Spinal cord (tissue), 10 donors: Measurements from ENCODE around the gene SERPINC1. TPM values are rescaled to one million over a fixed set of nuclear protein-coding genes. Genes with fewer than 3 reads are reported as not detected.
"Not testable (repeated sequence)": the region's sequence is repeated elsewhere in the genome, so short reads cannot be mapped to it uniquely, and the experiment has no call there.

Experiments used
- DNase-seq, 6 donors: peaks; one replicate each; pipeline versions ENCODE4 v3.0.0 to v3.0.0-alpha.2; 2013 to 2015; ENCODE audit warnings: low spot score in 6 of 6, low read depth in 4 of 6
- H3K27ac ChIP-seq: one replicate; pipeline ENCODE4 v1.5.1; 2013; ENCODE audit warnings: low read depth, low read length, control low read depth
- H3K27me3 ChIP-seq: one replicate; pipeline ENCODE4 v1.6.1; 2013; ENCODE audit warnings: low read length; ENCODE audit not compliant: control insufficient read depth, insufficient read depth
- H3K36me3 ChIP-seq: one replicate; pipeline ENCODE4 v1.6.1; 2013; ENCODE audit warnings: low read length; ENCODE audit not compliant: control insufficient read depth, insufficient read depth
- H3K4me1 ChIP-seq: one replicate; pipeline ENCODE4 v1.6.1; 2013; ENCODE audit warnings: low read length; ENCODE audit not compliant: control insufficient read depth, insufficient read depth
- H3K4me3 ChIP-seq: one replicate; pipeline ENCODE4 v1.5.1; 2013; ENCODE audit warnings: low read depth, low read length, control low read depth
- H3K9me3 ChIP-seq: one replicate; pipeline ENCODE4 v1.6.1; 2013; ENCODE audit warnings: low read length; ENCODE audit not compliant: control insufficient read depth, insufficient read depth
- WGBS: methylation state at CpG from one replicate; pipeline ENCODE4 v1.1.5; 2013; ENCODE audit warnings: missing lambda C conversion rate; ENCODE audit not compliant: insufficient coverage; 5-methylcytosine and 5-hydroxymethylcytosine counted together
- long read RNA-seq, 4 donors: transcript quantifications; one replicate each; lab custom pipeline, GENCODE V29; 2026
- polyA plus RNA-seq, 2 donors: library from polyadenylated mRNA; unstranded; fragments of 120-200 nt; gene quantifications; one replicate each; pipeline ENCODE4 v1.2.1, GENCODE V29; 2013; ENCODE audit not compliant: insufficient read length in 2 of 2
- total RNA-seq, 2 donors: library from RNA; depleted of rRNA in 1 of 2; stranded (reverse); fragments of 120-200 nt in 1 of 2; fragments of >200 nt in 1 of 2; gene quantifications; one replicate each; pipeline versions ENCODE4 v1.2.3 to v1.2.4, GENCODE V29; 2013 to 2014
- donor health status: healthy.

The SERPINC1 gene
- total RNA-seq = under 1 TPM; 0.55 to 0.99 TPM
- polyA plus RNA-seq = under 1 TPM in 1 of 2 donors, not detected in 1; 0.18 TPM
- long read RNA-seq, donor 1 = 0 reads
- long read RNA-seq, donor 2 = 0 reads
- long read RNA-seq, donor 3 = 0 reads
- long read RNA-seq, donor 4 = 0 reads

- no peaks in the 10 kb centered on the region for H3K27me3 ChIP-seq
- no peak within 1 kb of the TSS for H3K4me3 ChIP-seq
- H3K27ac ChIP-seq = no peak within 1 kb of the TSS
- H3K36me3 ChIP-seq = no peaks in the 10 kb centered on the region
- H3K4me1 ChIP-seq = no peaks in the 10 kb centered on the region
- H3K9me3 ChIP-seq = no peaks in the 10 kb centered on the region
- DNase-seq = no peak
- WGBS = 100% methylated on average over 2 of the region's 3 CpGs
These were observed at the start of gene SERPINC1 for GRCh38 chr1:173917149-173917548. SERPINC1 (minus strand) TSS chr1:173917327; CDS start chr1:173917259, 68 bp downstream.

- not testable (repeated sequence) for H3K27ac ChIP-seq, DNase-seq, H3K4me1 ChIP-seq, H3K9me3 ChIP-seq, H3K4me3 ChIP-seq, H3K27me3 ChIP-seq
- peaks cover 29% of the 10 kb centered on the region for H3K36me3 ChIP-seq
- WGBS = 98% methylated on average over 5 of the region's 5 CpGs
These were observed 48.8 kb upstream of the SERPINC1 start for GRCh38 chr1:173965896-173966295.

DNA sequence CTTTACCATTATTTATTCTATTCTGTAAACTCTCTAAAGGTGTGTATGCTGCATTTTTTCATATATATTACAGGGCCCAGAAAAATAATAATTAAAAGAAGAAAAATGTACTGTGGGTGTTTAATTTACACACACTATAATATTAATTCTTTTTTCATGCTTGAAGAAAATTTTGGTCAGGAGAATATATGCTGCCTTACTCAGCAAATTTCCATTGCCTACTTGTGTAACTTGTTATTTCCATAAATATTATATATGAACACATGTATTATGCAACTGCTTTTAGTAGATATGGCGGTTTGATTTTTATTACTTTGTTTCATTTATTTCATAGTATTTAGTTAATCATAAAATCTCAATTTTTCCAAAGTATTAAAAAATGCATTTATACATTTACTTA, 46.4 kb upstream of the SERPINC1 start:
- no peak for DNase-seq
- no CpG with 5 or more reads among the region's 1 CpG for WGBS
- no peaks in the 10 kb centered on the region for H3K4me1 ChIP-seq
- H3K27me3 ChIP-seq = no peaks in the 10 kb centered on the region
- H3K27ac ChIP-seq = no peak overlapping the region
- H3K9me3 ChIP-seq = no peaks in the 10 kb centered on the region
- H3K4me3 ChIP-seq = no peak overlapping the region
- peaks cover 31% of the 10 kb centered on the region for H3K36me3 ChIP-seq

GRCh38 chr1:173960625-173961024, 43.5 kb upstream of the SERPINC1 start:
- no peak for DNase-seq
- H3K27ac ChIP-seq = no peak overlapping the region
- no peak overlapping the region for H3K4me3 ChIP-seq
- WGBS = no CpG with 5 or more reads among the region's 5 CpGs
- H3K36me3 ChIP-seq = peaks cover 36% of the 10 kb centered on the region
- H3K9me3 ChIP-seq = no peaks in the 10 kb centered on the region
- H3K4me1 ChIP-seq = no peaks in the 10 kb centered on the region
- H3K27me3 ChIP-seq = no peaks in the 10 kb centered on the region

DNA sequence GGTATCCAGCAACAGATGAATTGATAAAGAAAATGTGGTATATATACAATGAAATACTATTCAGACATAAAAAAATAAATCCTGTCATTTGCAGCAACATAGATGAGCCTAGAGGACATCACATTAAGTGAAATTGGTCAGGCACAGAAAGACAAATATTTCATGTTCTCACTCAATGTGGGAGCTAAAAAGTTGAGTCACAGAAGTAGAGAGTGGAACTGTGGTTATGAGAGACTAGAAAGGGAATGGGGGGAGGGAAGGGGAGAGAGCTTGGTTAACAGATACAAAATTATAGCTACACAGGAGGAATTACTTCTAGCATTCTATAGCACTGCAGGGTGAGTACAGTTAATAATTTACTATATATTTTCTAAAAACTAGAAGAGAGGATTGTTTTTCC, 37.1 kb upstream of the SERPINC1 start:
- Histone ChIP-seq H3K27me3 (no peaks in the 10 kb centered on the region), H3K36me3 (peaks cover 54% of the 10 kb centered on the region), H3K4me3 (no peak overlapping the region), H3K9me3 (no peaks in the 10 kb centered on the region), H3K4me1 (no peaks in the 10 kb centered on the region), H3K27ac (no peak overlapping the region)
- no peak for DNase-seq

- peaks cover 54% of the 10 kb centered on the region for H3K36me3 ChIP-seq
- H3K4me1 ChIP-seq = no peaks in the 10 kb centered on the region
- no peaks in the 10 kb centered on the region for H3K27me3 ChIP-seq
- no peak overlapping the region for H3K4me3 ChIP-seq
- WGBS = no CpG with 5 or more reads among the region's 4 CpGs
- no peak overlapping the region for H3K27ac ChIP-seq
- no peaks in the 10 kb centered on the region for H3K9me3 ChIP-seq
- no peak for DNase-seq
These were observed 31.5 kb upstream of the SERPINC1 start for GRCh38 chr1:173948594-173948993.

GRCh38 chr1:173946380-173946921, 29.3 kb upstream of the SERPINC1 start:
- Histone ChIP-seq H3K27ac (no peak overlapping the region), H3K9me3 (no peaks in the 10 kb centered on the region), H3K36me3 (peaks cover 64% of the 10 kb centered on the region), H3K4me3 (no peak overlapping the region), H3K4me1 (no peaks in the 10 kb centered on the region), H3K27me3 (no peaks in the 10 kb centered on the region)
- DNase-seq = no peak
- WGBS = 80% methylated on average over 1 of the region's 4 CpGs

- no peaks in the 10 kb centered on the region for H3K27me3 ChIP-seq
- no CpG with 5 or more reads among the region's 2 CpGs for WGBS
- no peaks in the 10 kb centered on the region for H3K9me3 ChIP-seq
- no peak overlapping the region for H3K4me3 ChIP-seq
- H3K27ac ChIP-seq = no peak overlapping the region
- no peaks in the 10 kb centered on the region for H3K4me1 ChIP-seq
- DNase-seq = no peak
- H3K36me3 ChIP-seq = peaks cover 29% of the 10 kb centered on the region
These were observed 19.9 kb upstream of the SERPINC1 start for GRCh38 chr1:173937062-173937461.

- Histone ChIP-seq H3K36me3 (peaks cover 6% of the 10 kb centered on the region), H3K27ac (no peak overlapping the region), H3K4me3 (no peak overlapping the region), H3K27me3 (no peaks in the 10 kb centered on the region), H3K9me3 (no peaks in the 10 kb centered on the region), H3K4me1 (no peaks in the 10 kb centered on the region)
- DNase-seq = no peak
- WGBS = 80% methylated on average over 1 of the region's 1 CpG
These were observed 17.3 kb upstream of the SERPINC1 start for GRCh38 chr1:173934440-173934839.

- H3K4me1 ChIP-seq, H3K27me3 ChIP-seq, H3K9me3 ChIP-seq, H3K4me3 ChIP-seq, DNase-seq, H3K36me3 ChIP-seq, H3K27ac ChIP-seq: not testable (repeated sequence)
- WGBS = no CpG with 5 or more reads among the region's 5 CpGs
These were observed 13.4 kb upstream of the SERPINC1 start for GRCh38 chr1:173930541-173930940.
